ENCODE measurements around the gene NOTUM. TPM values are rescaled to one million over a fixed set of nuclear protein-coding genes. Genes with fewer than 3 reads are reported as not detected.

NOTUM gene
- total RNA-seq, 4 donors from 2014 or later = 0.89 to 3.5 (median 2.1) TPM

DNA sequence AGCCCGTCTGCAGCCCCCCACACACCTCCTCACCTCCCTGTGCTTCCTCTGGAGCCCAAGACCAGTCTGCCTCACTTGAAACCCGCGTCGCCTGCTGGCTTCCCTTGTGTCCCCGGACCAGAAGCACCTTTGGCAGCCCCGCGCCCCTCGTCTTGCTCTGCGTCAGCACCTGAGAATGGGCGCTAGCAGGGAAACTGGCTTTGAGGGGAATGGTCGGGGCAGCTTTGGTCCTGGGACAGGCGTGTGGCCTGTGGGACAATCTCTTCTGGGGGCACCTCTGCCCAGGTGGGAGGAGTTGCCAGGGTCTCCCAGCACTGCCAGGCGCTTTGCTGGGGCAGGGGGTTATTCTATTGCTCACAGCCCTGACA lies 29.8 kb downstream of the NOTUM start:
- TF ChIP-seq, protein P1, sequence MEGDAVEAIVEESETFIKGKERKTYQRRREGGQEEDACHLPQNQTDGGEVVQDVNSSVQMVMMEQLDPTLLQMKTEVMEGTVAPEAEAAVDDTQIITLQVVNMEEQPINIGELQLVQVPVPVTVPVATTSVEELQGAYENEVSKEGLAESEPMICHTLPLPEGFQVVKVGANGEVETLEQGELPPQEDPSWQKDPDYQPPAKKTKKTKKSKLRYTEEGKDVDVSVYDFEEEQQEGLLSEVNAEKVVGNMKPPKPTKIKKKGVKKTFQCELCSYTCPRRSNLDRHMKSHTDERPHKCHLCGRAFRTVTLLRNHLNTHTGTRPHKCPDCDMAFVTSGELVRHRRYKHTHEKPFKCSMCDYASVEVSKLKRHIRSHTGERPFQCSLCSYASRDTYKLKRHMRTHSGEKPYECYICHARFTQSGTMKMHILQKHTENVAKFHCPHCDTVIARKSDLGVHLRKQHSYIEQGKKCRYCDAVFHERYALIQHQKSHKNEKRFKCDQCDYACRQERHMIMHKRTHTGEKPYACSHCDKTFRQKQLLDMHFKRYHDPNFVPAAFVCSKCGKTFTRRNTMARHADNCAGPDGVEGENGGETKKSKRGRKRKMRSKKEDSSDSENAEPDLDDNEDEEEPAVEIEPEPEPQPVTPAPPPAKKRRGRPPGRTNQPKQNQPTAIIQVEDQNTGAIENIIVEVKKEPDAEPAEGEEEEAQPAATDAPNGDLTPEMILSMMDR (IDR thresholded peaks at IDR 0.05) = no peak
- no peak for TF ChIP-seq POLR2A (IDR thresholded peaks at IDR 0.05)
- 72 to 74% methylated on average over 13 of the region's 13 CpGs for WGBS, 2 donors
- DNase-seq (ENCODE audit: low spot score in 2 of 2) = no peak
- H3K4me3 ChIP-seq (ENCODE audit: low read depth, poor library complexity, severe bottlenecking) = no peak overlapping the region
- intact Hi-C loops (cut with DNase I; ENCODE audit: low total_unique reads) = no loop called here

DNA sequence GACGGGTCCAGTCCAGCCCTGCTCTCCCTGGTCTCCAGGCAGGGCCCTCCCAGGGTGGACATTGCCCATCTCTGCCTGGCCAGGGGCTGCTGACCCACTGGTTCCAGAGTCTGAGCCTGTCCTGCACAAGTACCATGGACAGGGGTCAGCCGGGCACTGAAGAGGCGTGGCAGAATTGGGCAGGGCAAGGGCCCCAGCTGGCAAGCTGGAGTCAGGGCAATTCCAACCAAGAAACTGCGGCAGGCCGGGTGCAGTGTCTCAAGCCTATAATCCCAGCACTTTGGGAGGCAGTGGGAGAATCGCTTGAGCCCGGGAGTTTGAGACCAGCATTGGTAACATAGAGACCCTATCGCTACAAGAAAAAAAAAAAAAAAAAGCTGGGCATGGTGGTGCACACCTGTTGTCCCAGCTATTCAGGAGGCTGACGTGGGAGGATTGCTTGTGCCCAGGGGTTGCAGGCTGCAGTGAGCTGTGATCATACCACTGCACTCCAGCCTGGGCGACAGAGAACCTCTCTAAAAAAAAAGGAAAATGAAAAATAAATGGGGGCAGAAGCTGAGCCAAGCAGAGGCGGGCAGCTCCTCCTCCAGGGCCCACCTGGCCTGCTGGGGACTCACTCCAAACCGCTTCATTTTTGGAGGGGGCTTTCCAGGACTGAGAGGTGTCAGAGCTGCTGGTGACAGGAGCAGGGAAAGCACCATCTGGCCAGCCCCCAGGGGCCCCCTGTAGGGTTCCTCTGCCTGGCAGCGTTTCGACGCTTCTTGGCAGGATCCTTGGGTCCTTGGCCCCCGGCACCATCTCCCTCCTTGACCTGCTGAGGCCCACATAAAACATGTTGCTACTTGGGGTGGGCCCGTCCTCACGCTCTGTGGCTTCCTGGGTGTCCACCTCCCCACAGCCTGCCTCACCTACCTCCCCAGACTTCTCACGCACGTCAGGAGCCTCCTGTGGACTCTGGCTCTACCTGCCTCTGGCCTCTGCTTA lies 30.6 kb downstream of the NOTUM start:
- DNase-seq (ENCODE audit: low spot score in 2 of 2) = no peak
- WGBS, 2 donors = 72 to 75% methylated on average over 20 of the region's 20 CpGs
- no peak overlapping the region for H3K4me3 ChIP-seq (ENCODE audit: low read depth, poor library complexity, severe bottlenecking)
- intact Hi-C loops (cut with DNase I; ENCODE audit: low total_unique reads) = no loop called here
- no peak for TF ChIP-seq POLR2A (IDR thresholded peaks at IDR 0.05)
- TF ChIP-seq, protein P1 (IDR thresholded peaks at IDR 0.05) = no peak

DNA sequence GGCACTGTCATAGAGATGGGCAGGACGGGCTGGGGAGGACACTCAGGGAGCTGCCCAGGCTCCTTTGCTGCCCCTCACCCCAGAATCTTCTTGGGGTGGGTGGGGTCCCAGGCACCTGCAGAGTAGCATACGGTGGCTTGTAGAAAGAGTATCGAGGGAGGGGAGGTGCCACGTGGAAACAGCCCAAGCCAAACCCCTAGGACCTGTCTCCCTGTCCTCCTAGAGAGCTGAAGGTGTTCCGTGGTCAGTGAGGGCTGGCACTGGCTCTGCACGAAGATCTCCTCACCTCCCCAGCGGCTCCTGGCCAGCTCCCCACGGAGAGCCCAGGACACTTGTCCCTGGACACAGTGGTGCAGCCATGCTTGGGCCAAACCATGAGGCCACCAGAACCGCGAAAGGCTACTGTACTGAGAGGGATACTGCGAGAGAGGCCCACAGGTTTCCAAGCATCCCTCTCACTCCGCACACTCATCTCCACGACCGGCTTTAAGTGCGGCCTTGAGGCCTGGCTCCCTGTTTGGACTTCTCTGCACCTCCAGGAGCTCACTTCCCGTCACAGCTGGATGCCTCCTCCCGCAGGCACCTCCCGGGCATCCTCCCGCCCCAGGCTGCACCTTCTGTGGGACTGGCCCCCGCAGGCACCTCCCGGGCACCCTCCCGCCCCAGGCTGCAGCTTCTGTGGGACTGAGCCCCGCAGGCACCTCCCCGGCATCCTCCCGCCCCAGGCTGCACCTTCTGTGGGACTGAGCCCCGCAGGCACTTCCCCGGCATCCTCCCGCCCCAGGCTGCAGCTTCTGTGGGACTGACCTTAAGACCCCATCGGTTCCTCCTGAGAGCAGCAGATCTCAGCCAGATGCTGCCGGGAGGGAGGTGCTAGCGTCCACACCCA lies 31.5 kb downstream of the NOTUM start:
- TF ChIP-seq POLR2A (IDR thresholded peaks at IDR 0.05) = no peak
- TF ChIP-seq, protein P1 (IDR thresholded peaks at IDR 0.05) = no peak
- 90% methylated on average over 31 of the region's 31 CpGs for WGBS, 2 donors
- no peak for DNase-seq (ENCODE audit: low spot score in 2 of 2)

DNA sequence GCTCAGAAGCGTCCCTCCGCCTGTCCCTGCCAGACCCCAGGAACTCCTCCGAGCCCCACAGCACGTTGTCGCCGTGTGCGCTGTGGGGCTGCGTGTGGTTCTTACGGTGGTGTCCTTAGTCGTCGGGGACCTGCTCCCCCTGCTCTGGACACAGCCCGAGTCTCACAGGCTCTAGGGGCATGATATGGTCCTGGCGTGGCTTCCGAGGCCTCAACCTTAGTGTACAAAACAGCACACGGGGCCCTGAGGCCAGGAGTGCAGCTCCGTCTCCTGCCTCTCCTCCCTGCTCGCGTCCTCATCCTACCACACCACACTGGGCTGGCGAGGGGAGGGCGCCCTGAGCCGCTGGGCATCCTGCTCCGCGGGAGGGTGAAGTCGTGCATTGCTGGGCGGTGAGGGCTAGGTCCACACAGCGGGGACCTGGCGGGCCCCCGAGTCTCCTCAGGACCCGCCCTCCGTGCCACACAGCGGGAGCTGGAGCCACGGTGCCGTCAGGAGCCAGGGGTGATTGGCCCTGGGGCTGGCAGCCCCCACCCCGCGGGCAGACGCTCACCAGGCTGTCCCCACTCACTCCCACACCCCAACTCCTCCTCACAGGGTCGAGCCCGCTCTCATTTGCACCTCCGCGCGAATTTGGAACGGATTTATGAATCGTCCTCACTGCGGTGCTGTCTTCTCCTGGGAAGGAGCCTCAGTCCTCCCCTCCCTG lies 32.3 kb downstream of the NOTUM start:
- intact Hi-C loops (cut with DNase I; ENCODE audit: low total_unique reads) = no loop called here
- H3K4me3 ChIP-seq (ENCODE audit: low read depth, poor library complexity, severe bottlenecking) = peak overlapping the region; percentile 20
- 21 to 28% methylated on average over 21 to 31 of the region's 44 CpGs for WGBS, 2 donors
- TF ChIP-seq, protein P1 (IDR thresholded peaks at IDR 0.05) = no peak
- no peak for TF ChIP-seq POLR2A (IDR thresholded peaks at IDR 0.05)
- no peak for DNase-seq (ENCODE audit: low spot score in 2 of 2)

More for the DNA sequence above, 31.5 kb downstream of the NOTUM start:
- H3K4me3 ChIP-seq (ENCODE audit: low read depth, poor library complexity, severe bottlenecking) = no peak overlapping the region
- intact Hi-C loops (cut with DNase I; ENCODE audit: low total_unique reads) = no loop called here
